ENCODE measurements around the gene PCDHGA7.

PCDHGA7 gene

DNA sequence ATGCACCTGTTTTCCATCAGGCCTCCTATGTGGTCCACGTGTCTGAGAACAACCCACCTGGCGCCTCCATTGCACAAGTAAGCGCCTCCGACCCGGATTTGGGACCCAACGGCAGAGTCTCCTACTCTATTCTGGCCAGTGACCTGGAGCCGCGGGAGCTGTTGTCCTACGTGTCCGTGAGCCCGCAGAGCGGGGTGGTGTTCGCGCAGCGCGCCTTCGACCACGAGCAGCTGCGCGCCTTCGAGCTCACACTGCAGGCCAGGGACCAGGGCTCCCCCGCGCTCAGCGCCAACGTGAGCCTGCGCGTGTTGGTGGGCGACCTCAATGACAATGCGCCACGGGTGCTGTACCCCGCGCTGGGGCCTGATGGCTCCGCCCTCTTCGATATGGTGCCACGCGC is 31.0 kb upstream of the PCDHGA7 start:
- Histone ChIP-seq H3K27ac (ENCODE audit: low read depth in 2 of 2, low read length in 2 of 2) (no peak overlapping the region), H3K4me3 (ENCODE audit: low read length in 2 of 2) (no peak overlapping the region), H3K4me1 (ENCODE audit: control insufficient read depth in 2 of 2, insufficient read depth in 2 of 2, low read length in 2 of 2) (no peaks in the 10 kb centered on the region), H3K36me3 (ENCODE audit: control insufficient read depth in 2 of 2, insufficient read depth in 2 of 2, low read length in 2 of 2) (no peaks in the 10 kb centered on the region), H3K27me3 (ENCODE audit: control insufficient read depth in 2 of 2, insufficient read depth in 2 of 2, low read length in 2 of 2) (no peaks in the 10 kb centered on the region), H3K9ac (ENCODE audit: low read depth in 1 of 2, low read length in 2 of 2) (no peak overlapping the region), H3K9me3 (ENCODE audit: control insufficient read depth in 2 of 2, low read length in 2 of 2) (peaks cover 3 to 22% of the 10 kb centered on the region in 2 donors)

DNA sequence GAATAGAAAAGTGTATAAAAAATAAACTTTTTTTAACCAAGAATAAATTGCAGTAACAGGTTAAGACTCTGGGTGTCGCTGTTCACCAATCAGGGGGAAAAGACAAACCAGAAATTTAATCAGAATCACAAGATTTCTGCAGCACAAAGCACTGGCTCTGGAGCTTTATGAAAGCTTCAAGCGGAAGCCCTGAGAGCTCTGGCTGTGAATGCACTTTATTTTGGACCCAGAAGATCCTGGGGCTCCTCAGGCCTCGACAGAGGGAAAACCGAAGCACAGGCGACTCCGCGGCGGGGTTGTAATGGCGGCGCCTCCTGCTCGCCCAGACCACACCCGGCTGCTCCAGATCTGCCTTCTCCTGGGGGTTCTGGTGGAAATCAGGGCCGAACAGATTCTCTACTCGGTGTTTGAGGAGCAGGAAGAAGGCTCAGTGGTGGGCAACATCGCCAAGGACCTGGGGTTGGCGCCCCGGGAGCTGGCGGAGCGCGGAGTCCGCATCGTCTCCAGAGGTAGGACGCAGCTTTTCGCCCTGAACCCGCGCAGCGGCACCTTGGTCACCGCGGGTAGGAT is 27.6 kb upstream of the PCDHGA7 start, which contains the start of gene PCDHGA4:
TSS of gene PCDHGA4 (plus strand) at position 122 of the 570 bp plus-strand sequence. CDS start at position 209, 87 bp downstream.
- Histone ChIP-seq H3K27me3 (ENCODE audit: control insufficient read depth in 2 of 2, insufficient read depth in 2 of 2, low read length in 2 of 2) (no peaks in the 10 kb centered on the region), H3K9me3 (ENCODE audit: control insufficient read depth in 2 of 2, low read length in 2 of 2) (peaks cover 3 to 22% of the 10 kb centered on the region in 2 donors), H3K27ac (ENCODE audit: low read depth in 2 of 2, low read length in 2 of 2) (no peak within 1 kb of the TSS), H3K36me3 (ENCODE audit: control insufficient read depth in 2 of 2, insufficient read depth in 2 of 2, low read length in 2 of 2) (no peaks in the 10 kb centered on the region), H3K4me3 (ENCODE audit: low read length in 2 of 2) (peak within 1 kb of the TSS in 1 of 2 donors; percentile 8), H3K9ac (ENCODE audit: low read depth in 1 of 2, low read length in 2 of 2) (no peak within 1 kb of the TSS), H3K4me1 (ENCODE audit: control insufficient read depth in 2 of 2, insufficient read depth in 2 of 2, low read length in 2 of 2) (no peaks in the 10 kb centered on the region)

DNA sequence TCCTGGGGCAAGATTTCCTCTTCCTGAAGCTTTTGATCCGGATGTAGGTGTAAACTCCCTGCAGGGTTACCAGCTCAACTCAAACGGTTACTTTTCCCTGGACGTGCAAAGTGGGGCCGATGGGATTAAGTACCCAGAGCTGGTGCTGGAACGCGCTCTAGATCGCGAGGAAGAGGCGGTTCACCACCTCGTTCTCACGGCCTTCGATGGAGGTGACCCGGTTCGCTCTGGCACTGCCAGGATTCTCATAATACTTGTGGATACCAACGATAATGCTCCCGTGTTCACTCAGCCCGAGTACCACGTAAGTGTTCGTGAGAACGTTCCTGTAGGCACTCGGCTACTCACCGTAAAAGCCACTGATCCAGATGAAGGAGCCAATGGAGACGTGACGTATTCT is 26.9 kb upstream of the PCDHGA7 start:
- peaks cover 3 to 23% of the 10 kb centered on the region in 2 donors for H3K9me3 ChIP-seq (ENCODE audit: control insufficient read depth in 2 of 2, low read length in 2 of 2)
- H3K9ac ChIP-seq (ENCODE audit: low read depth in 1 of 2, low read length in 2 of 2): no peak overlapping the region
- H3K4me1 ChIP-seq (ENCODE audit: control insufficient read depth in 2 of 2, insufficient read depth in 2 of 2, low read length in 2 of 2): no peaks in the 10 kb centered on the region
- H3K27ac ChIP-seq (ENCODE audit: low read depth in 2 of 2, low read length in 2 of 2): no peak overlapping the region
- no peaks in the 10 kb centered on the region for H3K36me3 ChIP-seq (ENCODE audit: control insufficient read depth in 2 of 2, insufficient read depth in 2 of 2, low read length in 2 of 2)
- H3K27me3 ChIP-seq (ENCODE audit: control insufficient read depth in 2 of 2, insufficient read depth in 2 of 2, low read length in 2 of 2): no peaks in the 10 kb centered on the region
- no peak overlapping the region for H3K4me3 ChIP-seq (ENCODE audit: low read length in 2 of 2)

DNA sequence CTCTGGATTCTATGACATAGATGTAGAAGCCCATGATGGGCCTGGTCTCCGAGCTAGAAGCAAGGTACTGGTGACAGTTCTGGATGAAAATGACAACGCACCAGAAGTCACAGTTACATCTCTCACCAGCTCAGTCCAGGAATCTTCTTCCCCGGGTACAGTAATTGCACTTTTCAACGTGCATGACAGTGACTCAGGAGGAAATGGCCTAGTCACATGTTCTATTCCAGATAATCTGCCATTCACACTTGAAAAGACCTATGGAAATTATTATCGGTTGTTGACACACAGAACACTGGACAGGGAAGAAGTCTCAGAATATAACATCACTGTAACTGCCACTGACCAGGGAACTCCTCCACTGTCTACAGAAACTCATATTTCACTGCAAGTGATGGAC is 26.4 kb upstream of the PCDHGA7 start:
- Histone ChIP-seq H3K4me1 (ENCODE audit: control insufficient read depth in 2 of 2, insufficient read depth in 2 of 2, low read length in 2 of 2) (no peaks in the 10 kb centered on the region), H3K36me3 (ENCODE audit: control insufficient read depth in 2 of 2, insufficient read depth in 2 of 2, low read length in 2 of 2) (no peaks in the 10 kb centered on the region), H3K27me3 (ENCODE audit: control insufficient read depth in 2 of 2, insufficient read depth in 2 of 2, low read length in 2 of 2) (no peaks in the 10 kb centered on the region), H3K9ac (ENCODE audit: low read depth in 1 of 2, low read length in 2 of 2) (no peak overlapping the region), H3K9me3 (ENCODE audit: control insufficient read depth in 2 of 2, low read length in 2 of 2) (peaks cover 3 to 23% of the 10 kb centered on the region in 2 donors), H3K27ac (ENCODE audit: low read depth in 2 of 2, low read length in 2 of 2) (no peak overlapping the region), H3K4me3 (ENCODE audit: low read length in 2 of 2) (no peak overlapping the region)

DNA sequence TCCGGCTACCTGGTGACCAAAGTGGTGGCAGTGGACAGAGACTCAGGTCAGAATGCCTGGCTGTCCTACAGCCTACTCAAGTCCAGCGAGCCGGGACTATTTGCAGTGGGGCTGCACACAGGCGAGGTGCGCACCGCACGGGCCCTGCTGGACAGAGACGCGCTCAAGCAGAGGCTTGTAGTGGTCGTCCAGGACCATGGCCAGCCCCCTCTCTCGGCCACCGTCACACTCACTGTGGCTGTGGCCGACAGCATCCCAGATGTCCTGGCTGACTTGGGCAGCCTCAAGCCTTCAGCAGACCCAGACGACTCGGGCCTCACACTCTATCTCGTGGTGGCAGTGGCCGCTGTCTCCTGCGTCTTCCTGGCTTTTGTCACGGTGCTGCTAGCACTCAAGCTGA is 25.6 kb upstream of the PCDHGA7 start:
- no peaks in the 10 kb centered on the region for H3K36me3 ChIP-seq (ENCODE audit: control insufficient read depth in 2 of 2, insufficient read depth in 2 of 2, low read length in 2 of 2)
- no peaks in the 10 kb centered on the region for H3K27me3 ChIP-seq (ENCODE audit: control insufficient read depth in 2 of 2, insufficient read depth in 2 of 2, low read length in 2 of 2)
- no peak overlapping the region for H3K4me3 ChIP-seq (ENCODE audit: low read length in 2 of 2)
- no peaks in the 10 kb centered on the region for H3K4me1 ChIP-seq (ENCODE audit: control insufficient read depth in 2 of 2, insufficient read depth in 2 of 2, low read length in 2 of 2)
- H3K9ac ChIP-seq (ENCODE audit: low read depth in 1 of 2, low read length in 2 of 2): no peak overlapping the region
- H3K27ac ChIP-seq (ENCODE audit: low read depth in 2 of 2, low read length in 2 of 2): no peak overlapping the region
- peaks cover 3 to 25% of the 10 kb centered on the region in 2 donors for H3K9me3 ChIP-seq (ENCODE audit: control insufficient read depth in 2 of 2, low read length in 2 of 2)

DNA sequence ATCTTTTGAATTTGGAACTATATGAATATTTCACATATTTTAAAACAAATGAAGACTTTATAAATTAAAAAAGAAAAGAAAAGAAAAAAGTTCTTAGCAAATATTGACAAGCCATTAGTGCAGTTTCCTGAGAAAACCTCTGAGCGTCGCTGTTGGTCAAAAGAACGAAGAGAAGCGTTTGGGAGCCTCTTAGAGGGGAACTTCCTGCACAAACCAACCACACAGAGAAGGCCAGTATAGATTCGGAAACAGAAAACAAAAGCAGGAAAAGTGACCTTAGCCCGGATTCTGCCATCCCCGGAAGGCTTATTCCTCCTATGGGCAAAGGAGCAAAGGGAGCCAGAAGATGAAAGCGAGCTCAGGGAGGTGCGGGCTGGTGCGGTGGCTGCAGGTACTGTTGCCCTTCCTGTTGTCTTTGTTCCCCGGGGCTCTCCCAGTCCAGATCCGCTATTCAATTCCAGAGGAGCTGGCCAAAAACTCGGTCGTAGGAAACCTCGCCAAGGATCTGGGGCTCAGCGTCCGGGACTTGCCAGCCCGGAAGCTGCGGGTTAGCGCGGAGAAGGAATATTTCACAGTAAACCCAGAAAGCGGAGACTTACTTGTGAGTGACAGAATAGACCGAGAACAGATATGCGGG is 22.6 kb upstream of the PCDHGA7 start, which contains the start of gene PCDHGB2:
TSS of gene PCDHGB2 (plus strand) at position 205 of the 637 bp plus-strand sequence. CDS start at position 347, 142 bp downstream.
- Histone ChIP-seq H3K27ac (ENCODE audit: low read depth in 2 of 2, low read length in 2 of 2) (no peak within 1 kb of the TSS), H3K9me3 (ENCODE audit: control insufficient read depth in 2 of 2, low read length in 2 of 2) (peaks cover 17 to 29% of the 10 kb centered on the region in 2 donors), H3K4me3 (ENCODE audit: low read length in 2 of 2) (peak within 1 kb of the TSS; percentile 34 to 69)

DNA sequence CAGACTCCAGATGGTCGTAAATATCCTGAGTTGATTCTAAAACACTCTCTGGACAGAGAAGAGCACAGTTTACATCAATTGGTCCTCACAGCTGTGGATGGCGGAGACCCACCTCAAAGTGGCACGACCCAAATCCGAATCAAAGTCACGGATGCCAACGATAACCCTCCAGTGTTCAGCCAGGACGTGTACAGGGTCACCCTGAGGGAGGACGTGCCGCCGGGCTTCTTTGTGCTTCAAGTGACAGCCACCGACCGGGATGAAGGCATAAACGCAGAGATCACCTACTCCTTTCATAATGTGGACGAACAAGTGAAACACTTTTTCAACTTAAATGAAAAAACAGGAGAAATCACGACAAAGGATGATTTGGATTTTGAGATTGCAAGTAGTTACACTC is 21.9 kb upstream of the PCDHGA7 start:
- no peak overlapping the region for H3K27ac ChIP-seq (ENCODE audit: low read depth in 2 of 2, low read length in 2 of 2)
- H3K4me1 ChIP-seq (ENCODE audit: control insufficient read depth in 2 of 2, insufficient read depth in 2 of 2, low read length in 2 of 2): no peaks in the 10 kb centered on the region
- no peak overlapping the region for H3K9ac ChIP-seq (ENCODE audit: low read depth in 1 of 2, low read length in 2 of 2)
- no peaks in the 10 kb centered on the region for H3K36me3 ChIP-seq (ENCODE audit: control insufficient read depth in 2 of 2, insufficient read depth in 2 of 2, low read length in 2 of 2)
- no peak overlapping the region for H3K4me3 ChIP-seq (ENCODE audit: low read length in 2 of 2)
- peaks cover 0 to 6% of the 10 kb centered on the region in 2 donors for H3K27me3 ChIP-seq (ENCODE audit: control insufficient read depth in 2 of 2, insufficient read depth in 2 of 2, low read length in 2 of 2)
- H3K9me3 ChIP-seq (ENCODE audit: control insufficient read depth in 2 of 2, low read length in 2 of 2): peaks cover 22 to 31% of the 10 kb centered on the region in 2 donors

More for the DNA sequence above, 22.6 kb upstream of the PCDHGA7 start, which contains the start of gene PCDHGB2:
- Histone ChIP-seq H3K27me3 (ENCODE audit: control insufficient read depth in 2 of 2, insufficient read depth in 2 of 2, low read length in 2 of 2) (no peaks in the 10 kb centered on the region), H3K4me1 (ENCODE audit: control insufficient read depth in 2 of 2, insufficient read depth in 2 of 2, low read length in 2 of 2) (no peaks in the 10 kb centered on the region), H3K36me3 (ENCODE audit: control insufficient read depth in 2 of 2, insufficient read depth in 2 of 2, low read length in 2 of 2) (no peaks in the 10 kb centered on the region), H3K9ac (ENCODE audit: low read depth in 1 of 2, low read length in 2 of 2) (no peak within 1 kb of the TSS)

DNA sequence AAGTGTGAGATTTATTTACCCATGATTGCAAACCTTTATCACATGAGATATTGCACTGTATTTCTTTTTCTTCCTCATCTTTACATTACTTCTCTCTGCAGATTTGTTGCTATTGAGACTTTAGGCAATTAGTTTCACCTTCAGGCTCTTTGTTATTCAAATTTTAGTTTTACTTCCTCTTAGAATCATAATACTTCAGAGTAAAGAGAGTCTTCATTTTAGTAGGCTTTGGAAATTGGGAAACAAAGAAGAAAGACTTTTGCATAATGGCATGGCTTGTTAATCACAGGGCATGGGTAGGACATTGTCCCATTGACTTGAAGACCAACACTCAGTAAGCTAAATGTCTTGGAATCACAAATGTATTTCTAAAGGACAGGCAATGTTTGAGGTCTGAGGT is 19.8 kb upstream of the PCDHGA7 start:
- no peak overlapping the region for H3K27ac ChIP-seq (ENCODE audit: low read depth in 2 of 2, low read length in 2 of 2)
- H3K36me3 ChIP-seq (ENCODE audit: control insufficient read depth in 2 of 2, insufficient read depth in 2 of 2, low read length in 2 of 2): no peaks in the 10 kb centered on the region
- peaks cover 25 to 41% of the 10 kb centered on the region in 2 donors for H3K9me3 ChIP-seq (ENCODE audit: control insufficient read depth in 2 of 2, low read length in 2 of 2)
- H3K4me1 ChIP-seq (ENCODE audit: control insufficient read depth in 2 of 2, insufficient read depth in 2 of 2, low read length in 2 of 2): no peaks in the 10 kb centered on the region
- no peak overlapping the region for H3K4me3 ChIP-seq (ENCODE audit: low read length in 2 of 2)
- peaks cover 0 to 6% of the 10 kb centered on the region in 2 donors for H3K27me3 ChIP-seq (ENCODE audit: control insufficient read depth in 2 of 2, insufficient read depth in 2 of 2, low read length in 2 of 2)
- no peak overlapping the region for H3K9ac ChIP-seq (ENCODE audit: low read depth in 1 of 2, low read length in 2 of 2)

DNA sequence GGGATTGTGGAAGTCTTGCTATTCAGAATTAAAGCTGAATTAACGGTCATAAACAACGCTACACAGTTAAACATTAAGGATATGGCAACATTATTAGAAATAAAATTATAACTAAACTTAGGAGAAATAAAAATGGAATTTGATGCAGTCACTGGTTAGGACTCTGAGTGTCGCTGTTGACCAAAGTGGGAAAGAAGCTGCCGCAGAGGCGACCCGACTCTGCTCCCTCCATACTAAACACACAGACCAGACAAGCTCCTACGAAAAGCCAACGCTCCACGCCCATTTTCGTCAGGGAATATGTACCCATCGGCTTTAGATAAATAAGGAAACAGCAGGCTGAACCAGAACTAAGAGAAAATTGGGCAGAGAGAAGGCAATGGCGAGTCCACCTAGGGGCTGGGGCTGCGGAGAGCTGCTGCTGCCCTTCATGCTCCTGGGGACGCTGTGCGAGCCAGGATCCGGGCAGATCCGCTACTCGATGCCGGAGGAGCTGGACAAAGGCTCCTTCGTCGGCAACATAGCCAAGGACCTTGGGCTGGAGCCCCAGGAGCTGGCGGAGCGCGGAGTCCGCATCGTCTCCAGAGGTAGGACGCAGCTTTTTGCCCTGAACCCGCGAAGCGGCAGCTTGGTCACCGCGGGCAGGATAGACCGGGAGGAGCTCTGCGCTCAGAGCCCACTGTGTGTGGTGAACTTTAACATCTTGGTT is 18.4 kb upstream of the PCDHGA7 start, which contains the start of gene PCDHGA5:
TSS of gene PCDHGA5 (plus strand) at position 211 of the 709 bp plus-strand sequence. CDS start at position 380, 169 bp downstream.
- Histone ChIP-seq H3K27ac (ENCODE audit: low read depth in 2 of 2, low read length in 2 of 2) (no peak within 1 kb of the TSS), H3K9ac (ENCODE audit: low read depth in 1 of 2, low read length in 2 of 2) (no peak within 1 kb of the TSS), H3K36me3 (ENCODE audit: control insufficient read depth in 2 of 2, insufficient read depth in 2 of 2, low read length in 2 of 2) (no peaks in the 10 kb centered on the region), H3K9me3 (ENCODE audit: control insufficient read depth in 2 of 2, low read length in 2 of 2) (peaks cover 25 to 41% of the 10 kb centered on the region in 2 donors), H3K4me1 (ENCODE audit: control insufficient read depth in 2 of 2, insufficient read depth in 2 of 2, low read length in 2 of 2) (no peaks in the 10 kb centered on the region), H3K4me3 (ENCODE audit: low read length in 2 of 2) (no peak within 1 kb of the TSS), H3K27me3 (ENCODE audit: control insufficient read depth in 2 of 2, insufficient read depth in 2 of 2, low read length in 2 of 2) (peaks cover 0 to 6% of the 10 kb centered on the region in 2 donors)
